GM10266 (cell line): ENCODE data around the gene CRLF1.

Experiments
- DNase-seq: peaks from one replicate; pipeline ENCODE4 v3.0.0; 2012; ENCODE audit errors: extremely low spot score
- CTCF ChIP-seq: IDR thresholded peaks from 2 replicates; pipeline ENCODE4 v1.5.1; 2012; ENCODE audit warnings: mild to moderate bottlenecking, low read depth; ENCODE audit not compliant: control insufficient read depth, insufficient read depth; ENCODE audit errors: missing control alignments

Gene CRLF1

GRCh38 chr19:18635831-18636182 lies 29.2 kb upstream of the CRLF1 start:
- TF ChIP-seq CTCF, result no peak
- no peak for DNase-seq

- no peak for TF ChIP-seq CTCF
- no peak for DNase-seq
Measured at GRCh38 chr19:18634612-18635297, 28.2 kb upstream of the CRLF1 start.

GRCh38 chr19:18633321-18633720 lies 26.7 kb upstream of the CRLF1 start:
- no peak for DNase-seq
- TF ChIP-seq CTCF, result no peak

GRCh38 chr19:18629166-18630088 lies 22.8 kb upstream of the CRLF1 start:
- TF ChIP-seq CTCF, result no peak

GRCh38 chr19:18626906-18627305 lies 20.3 kb upstream of the CRLF1 start:
- TF ChIP-seq CTCF, result no peak
- no peak for DNase-seq

More at GRCh38 chr19:18629166-18630088, 22.8 kb upstream of the CRLF1 start:
- no peak for DNase-seq

GRCh38 chr19:18620902-18621301 lies 14.3 kb upstream of the CRLF1 start:
- DNase-seq, result no peak
- TF ChIP-seq CTCF, result no peak

- TF ChIP-seq CTCF, result no peak
- DNase-seq, result no peak
Measured at GRCh38 chr19:18620311-18620710, 13.7 kb upstream of the CRLF1 start.
